Endothelial cell (in vitro differentiated cells): ENCODE results near the gene RRBP1. TPM values are rescaled to one million over a fixed set of nuclear protein-coding genes. Genes with fewer than 3 reads are reported as not detected.

Experiments used
- DNase-seq: peaks from one replicate; pipeline ENCODE4 v3.0.0; 2021; ENCODE audit warnings: low spot score
- H3K27ac Mint-ChIP-seq: one replicate; pipeline ENCODE4 v1.8.0; 2021; ENCODE audit warnings: mixed read lengths, inconsistent platforms; ENCODE audit not compliant: unreplicated experiment
- H3K27me3 Mint-ChIP-seq: one replicate; pipeline ENCODE4 v1.8.0; 2021; ENCODE audit warnings: mild to moderate bottlenecking, moderate library complexity, mixed read lengths, inconsistent platforms; ENCODE audit not compliant: unreplicated experiment
- H3K36me3 Mint-ChIP-seq: one replicate; pipeline ENCODE4 v1.8.0; 2021; ENCODE audit warnings: mild to moderate bottlenecking, low read depth, mixed read lengths, inconsistent platforms; ENCODE audit not compliant: unreplicated experiment
- H3K4me1 Mint-ChIP-seq: one replicate; pipeline ENCODE4 v1.8.0; 2021; ENCODE audit warnings: mild to moderate bottlenecking, mixed read lengths, inconsistent platforms; ENCODE audit not compliant: unreplicated experiment
- H3K4me3 Mint-ChIP-seq: one replicate; pipeline ENCODE4 v1.8.0; 2021; ENCODE audit warnings: mild to moderate bottlenecking, mixed read lengths, inconsistent platforms; ENCODE audit not compliant: unreplicated experiment
- H3K9me3 Mint-ChIP-seq: one replicate; pipeline ENCODE4 v1.8.0; 2021; ENCODE audit warnings: mixed read lengths, inconsistent platforms; ENCODE audit not compliant: unreplicated experiment
- CTCF ChIP-seq: fragments of 200-600 bp; sonication (generic); IDR thresholded peaks from one replicate; pipeline ENCODE4 v1.5.0; 2021; ENCODE audit warnings: antibody characterized with exemption; ENCODE audit not compliant: unreplicated experiment
- total RNA-seq: library from RNA; stranded (reverse); fragmentation: NEBNext Ultra II Directional; extraction: Animal tissue kit (Norgen Biotek cat#: 25700); gene quantifications from one replicate; pipeline ENCODE4 v1.2.1, GENCODE V29; 2021; ENCODE audit not compliant: unreplicated experiment

RRBP1 gene
- total RNA-seq, 1 donor from 2014 or later = 179 TPM

- TF ChIP-seq CTCF = no peak
- Mint-ChIP-seq H3K27ac (no peak overlapping the region), H3K4me1 (peaks cover 17% of the 10 kb centered on the region), H3K36me3 (peaks cover 10% of the 10 kb centered on the region), H3K27me3 (peaks cover 13% of the 10 kb centered on the region), H3K9me3 (no peaks in the 10 kb centered on the region), H3K4me3 (no peak overlapping the region)
- DNase-seq = no peak
Measured at GRCh38 chr20:17675519-17676377, 6.3 kb downstream of the RRBP1 start.

GRCh38 chr20:17674722-17675518 lies 7.1 kb downstream of the RRBP1 start:
- Mint-ChIP-seq H3K9me3 (no peaks in the 10 kb centered on the region), H3K4me3 (no peak overlapping the region), H3K27me3 (peaks cover 5% of the 10 kb centered on the region), H3K4me1 (peaks cover 12% of the 10 kb centered on the region), H3K27ac (no peak overlapping the region), H3K36me3 (peaks cover 8% of the 10 kb centered on the region)
- TF ChIP-seq CTCF = no peak
- no peak for DNase-seq

GRCh38 chr20:17673084-17673483 lies 9.0 kb downstream of the RRBP1 start:
- H3K27ac Mint-ChIP-seq = no peak overlapping the region
- peaks cover under 1% of the 10 kb centered on the region for H3K36me3 Mint-ChIP-seq
- no peak for DNase-seq
- H3K4me1 Mint-ChIP-seq = peaks cover 6% of the 10 kb centered on the region
- no peak for TF ChIP-seq CTCF
- no peaks in the 10 kb centered on the region for H3K27me3 Mint-ChIP-seq
- no peaks in the 10 kb centered on the region for H3K9me3 Mint-ChIP-seq
- no peak overlapping the region for H3K4me3 Mint-ChIP-seq

- no peak for TF ChIP-seq CTCF
- H3K4me1 Mint-ChIP-seq = peaks cover 14% of the 10 kb centered on the region
- no peaks in the 10 kb centered on the region for H3K36me3 Mint-ChIP-seq
- no peak overlapping the region for H3K27ac Mint-ChIP-seq
- no peaks in the 10 kb centered on the region for H3K9me3 Mint-ChIP-seq
- H3K4me3 Mint-ChIP-seq = no peak overlapping the region
- DNase-seq = no peak
- no peaks in the 10 kb centered on the region for H3K27me3 Mint-ChIP-seq
Measured at GRCh38 chr20:17671565-17671964, 10.5 kb downstream of the RRBP1 start.

- Mint-ChIP-seq H3K36me3 (no peaks in the 10 kb centered on the region), H3K9me3 (no peaks in the 10 kb centered on the region), H3K4me3 (no peak overlapping the region), H3K4me1 (peaks cover 20% of the 10 kb centered on the region), H3K27me3 (no peaks in the 10 kb centered on the region), H3K27ac (no peak overlapping the region)
- no peak for DNase-seq
- TF ChIP-seq CTCF = no peak
Measured at GRCh38 chr20:17671011-17671410, 11.0 kb downstream of the RRBP1 start.
